ENCODE measurements around the gene WDR33. TPM values are rescaled to one million over a fixed set of nuclear protein-coding genes. Genes with fewer than 3 reads are reported as not detected.
"Not testable (repeated sequence)": the region's sequence is repeated elsewhere in the genome, so short reads cannot be mapped to it uniquely, and the experiment has no call there.

WDR33 gene
- total and polyA plus RNA-seq, 4 experiments from 2014 or later = 19.4 to 86.2 (median 70.4) TPM

GRCh38 chr2:127811397-127812321, 688 bp upstream of the WDR33 start:
- H3K9me3 ChIP-seq (ENCODE audit: control insufficient read depth in 1 of 2, low read length in 2 of 2) = no peaks in the 10 kb centered on the region
- H3K36me3 ChIP-seq (ENCODE audit: insufficient read depth, low read length) = no peaks in the 10 kb centered on the region
- Mint-ChIP-seq H3K9me3 (no peaks in the 10 kb centered on the region), H3K4me3 (peak overlapping the region; percentile 93 to 99 (median 98)), H3K27ac (peak overlapping the region; percentile 98 to 100 (median 99)), H3K27me3 (peaks cover 0 to 4% of the 10 kb centered on the region in 2 donors), H3K4me1 (peaks cover 30 to 53% (median 42%) of the 10 kb centered on the region in 4 donors), H3K36me3 (peaks cover 7 to 23% of the 10 kb centered on the region in 2 donors)
- no peak for DNase-seq
- intact Hi-C loops (cut with micrococcal nuclease) = loop anchor here (1.0 to 5.0 kb wide), 6 partner anchors 19 to 423 kb away; partner anchors contain the start of genes AMMECR1L, IWS1, POLR2D and SAP130
- peak overlapping the region; percentile 68 to 98 for H3K4me3 ChIP-seq (ENCODE audit: low read length in 2 of 2)
- peaks cover 41% of the 10 kb centered on the region for H3K4me1 ChIP-seq (ENCODE audit: insufficient read depth, low read length)
- H3K27me3 ChIP-seq (ENCODE audit: insufficient read depth, low read length) = no peaks in the 10 kb centered on the region
- ChIA-PET CTCF (ENCODE audit: partially characterized antibody) (interaction anchor here (0.6 to 1.3 kb wide), 4 partner anchors 11 to 109 kb away, joined by 3 to 6 read pairs (median 3); no protein-coding TSS in a partner anchor), POLR2A (ENCODE audit: partially characterized antibody) (interaction anchor here (0.8 to 2.3 kb wide), 7 partner anchors 13 to 285 kb away, joined by 3 to 19 read pairs (median 4); partner anchors contain the start of genes IWS1, POLR2D and SFT2D3)
- peak overlapping the region; percentile 96 for H3K27ac ChIP-seq (ENCODE audit: low read depth, low read length)

- DNase-seq = no peak
- Histone ChIP-seq H3K4me1 (ENCODE audit: insufficient read depth, low read length) (peaks cover 52% of the 10 kb centered on the region), H3K27me3 (ENCODE audit: insufficient read depth, low read length) (no peaks in the 10 kb centered on the region), H3K27ac (ENCODE audit: low read depth, low read length) (peak overlapping the region; percentile 96), H3K4me3 (ENCODE audit: low read length in 2 of 2) (peak overlapping the region; percentile 68 to 98), H3K36me3 (ENCODE audit: insufficient read depth, low read length) (no peaks in the 10 kb centered on the region), H3K9me3 (ENCODE audit: control insufficient read depth in 1 of 2, low read length in 2 of 2) (no peaks in the 10 kb centered on the region)
- peaks cover 40 to 64% (median 52%) of the 10 kb centered on the region in 4 donors for H3K4me1 Mint-ChIP-seq
- H3K9me3 Mint-ChIP-seq = no peaks in the 10 kb centered on the region
- POLR2A ChIA-PET (ENCODE audit: partially characterized antibody) = interaction anchor here (2.2 to 2.3 kb wide), 2 partner anchors 20 to 108 kb away, joined by 15 to 19 read pairs; partner anchors contain the start of gene SFT2D3
- peaks cover 7 to 27% of the 10 kb centered on the region in 2 donors for H3K36me3 Mint-ChIP-seq
- peaks cover 0 to 4% of the 10 kb centered on the region in 2 donors for H3K27me3 Mint-ChIP-seq
- CTCF ChIA-PET (ENCODE audit: partially characterized antibody) = interaction anchor here (1.4 kb wide), 1 partner anchor 10 kb away, joined by 4 read pairs; no protein-coding TSS in a partner anchor
- peak overlapping the region; percentile 98 to 100 (median 99) for H3K27ac Mint-ChIP-seq
- intact Hi-C loops (cut with micrococcal nuclease) = loop anchor here (1.0 to 5.0 kb wide), 5 partner anchors 75 to 421 kb away; partner anchors contain the start of genes AMMECR1L, IWS1, SAP130 and SFT2D3
- H3K4me3 Mint-ChIP-seq = peak overlapping the region; percentile 93 to 99 (median 98)
These were observed 784 bp downstream of the WDR33 start for GRCh38 chr2:127810156-127810618.

DNA sequence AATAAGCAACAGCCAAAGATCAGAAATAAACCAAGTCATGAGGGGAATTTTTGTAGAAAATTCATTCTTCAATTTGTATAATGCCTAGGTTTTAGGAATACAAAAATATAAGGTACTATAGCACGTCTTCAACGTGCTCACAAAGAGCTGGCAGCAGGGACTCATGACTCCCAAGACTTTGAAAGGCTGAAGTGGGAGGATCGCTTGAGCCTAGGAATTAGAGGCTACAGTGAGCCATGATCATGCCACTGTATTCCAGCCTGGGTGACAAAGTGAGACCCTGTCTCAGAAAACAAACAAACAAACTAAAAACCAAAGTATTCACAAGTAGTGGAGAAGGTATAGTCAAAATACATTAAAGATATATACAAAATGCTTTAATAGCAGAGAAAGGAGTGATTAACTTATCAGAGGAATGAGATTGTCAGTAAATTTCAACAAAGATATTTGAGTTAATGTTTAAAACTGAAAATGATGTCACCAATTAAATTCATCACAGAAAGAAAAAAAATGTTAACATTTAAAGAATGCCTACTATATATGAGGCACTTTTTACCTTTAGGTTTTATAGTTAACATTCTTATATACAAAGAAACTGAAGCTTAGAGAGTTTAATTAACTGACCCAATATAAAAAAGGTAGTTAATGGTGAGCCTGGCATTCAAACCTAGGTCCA, 3.2 kb downstream of the WDR33 start:
- intact Hi-C loops (cut with micrococcal nuclease) = no loop called here
- Mint-ChIP-seq H3K27me3 (no peaks in the 10 kb centered on the region), H3K27ac (peak overlapping the region in 5 of 7 donors; percentile 29 to 87 (median 67)), H3K4me1 (peaks cover 47 to 84% (median 66%) of the 10 kb centered on the region in 4 donors), H3K9me3 (no peaks in the 10 kb centered on the region), H3K4me3 (peak overlapping the region; percentile 41 to 82 (median 68)), H3K36me3 (peaks cover 10 to 32% of the 10 kb centered on the region in 2 donors)
- Histone ChIP-seq H3K36me3 (ENCODE audit: insufficient read depth, low read length) (no peaks in the 10 kb centered on the region), H3K9me3 (ENCODE audit: control insufficient read depth in 1 of 2, low read length in 2 of 2) (no peaks in the 10 kb centered on the region), H3K4me3 (ENCODE audit: low read length in 2 of 2) (no peak overlapping the region), H3K27me3 (ENCODE audit: insufficient read depth, low read length) (no peaks in the 10 kb centered on the region), H3K4me1 (ENCODE audit: insufficient read depth, low read length) (peaks cover 76% of the 10 kb centered on the region), H3K27ac (ENCODE audit: low read depth, low read length) (no peak overlapping the region)
- POLR2A ChIA-PET (ENCODE audit: partially characterized antibody) = interaction anchor here (2.1 kb wide), 1 partner anchor 106 kb away, joined by 7 read pairs; the partner anchor contains the start of gene SFT2D3
- CTCF ChIA-PET (ENCODE audit: partially characterized antibody) = no interaction called here
- DNase-seq = no peak

DNA sequence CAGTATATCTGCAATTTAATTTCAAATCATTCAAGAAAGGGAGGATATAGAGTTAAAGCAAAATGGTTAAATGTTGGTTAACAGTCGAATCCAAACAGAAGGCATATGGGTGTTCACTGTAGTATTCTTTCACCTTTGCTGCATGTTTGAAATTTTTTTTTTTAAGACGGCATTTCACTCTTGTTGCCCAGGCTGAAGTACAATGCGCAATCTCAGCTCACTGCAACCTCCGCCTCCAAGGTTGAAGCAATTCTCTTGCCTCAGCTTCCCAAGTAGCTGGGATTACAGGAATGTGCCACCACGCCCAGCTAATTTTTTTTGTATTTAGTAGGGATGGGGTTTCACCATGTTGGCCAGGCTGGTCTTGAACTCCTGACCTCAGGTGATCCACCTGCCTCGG, 4.1 kb downstream of the WDR33 start:
- H3K9me3 Mint-ChIP-seq; H3K9me3 ChIP-seq (ENCODE audit: control insufficient read depth in 1 of 2, low read length in 2 of 2); intact Hi-C loops (cut with micrococcal nuclease); H3K36me3 ChIP-seq (ENCODE audit: insufficient read depth, low read length); DNase-seq; H3K27ac ChIP-seq (ENCODE audit: low read depth, low read length); H3K27me3 ChIP-seq (ENCODE audit: insufficient read depth, low read length); H3K4me3 ChIP-seq (ENCODE audit: low read length in 2 of 2); H3K27me3 Mint-ChIP-seq: not testable (repeated sequence)
- CTCF ChIA-PET (ENCODE audit: partially characterized antibody) = interaction anchor here (0.6 kb wide), 1 partner anchor 8 kb away, joined by 3 read pairs; no protein-coding TSS in a partner anchor
- POLR2A ChIA-PET (ENCODE audit: partially characterized antibody) = interaction anchor here (0.6 to 1.8 kb wide), 2 partner anchors 23 to 305 kb away, joined by 4 to 5 read pairs; no protein-coding TSS in a partner anchor
- H3K27ac Mint-ChIP-seq = peak overlapping the region in 2 of 7 donors; percentile 44 to 71
- peaks cover 82% of the 10 kb centered on the region for H3K4me1 ChIP-seq (ENCODE audit: insufficient read depth, low read length)
- peaks cover 44 to 86% (median 66%) of the 10 kb centered on the region in 4 donors for H3K4me1 Mint-ChIP-seq
- H3K4me3 Mint-ChIP-seq = peak overlapping the region in 7 of 8 donors; percentile 7 to 83 (median 33)
- peaks cover 10 to 33% of the 10 kb centered on the region in 2 donors for H3K36me3 Mint-ChIP-seq

- intact Hi-C loops (cut with micrococcal nuclease) = no loop called here
- Histone ChIP-seq H3K4me1 (ENCODE audit: insufficient read depth, low read length) (peaks cover 88% of the 10 kb centered on the region), H3K27ac (ENCODE audit: low read depth, low read length) (no peak overlapping the region), H3K27me3 (ENCODE audit: insufficient read depth, low read length) (no peaks in the 10 kb centered on the region), H3K4me3 (ENCODE audit: low read length in 2 of 2) (no peak overlapping the region), H3K9me3 (ENCODE audit: control insufficient read depth in 1 of 2, low read length in 2 of 2) (no peaks in the 10 kb centered on the region), H3K36me3 (ENCODE audit: insufficient read depth, low read length) (peaks cover 4% of the 10 kb centered on the region)
- Mint-ChIP-seq H3K27me3 (no peaks in the 10 kb centered on the region), H3K4me1 (peaks cover 44 to 86% (median 65%) of the 10 kb centered on the region in 4 donors), H3K4me3 (peak overlapping the region in 5 of 8 donors; percentile 12 to 61 (median 40)), H3K36me3 (peaks cover 18 to 30% of the 10 kb centered on the region in 2 donors), H3K9me3 (no peaks in the 10 kb centered on the region), H3K27ac (peak overlapping the region in 3 of 7 donors; percentile 31 to 51 (median 32))
- CTCF ChIA-PET (ENCODE audit: partially characterized antibody) = no interaction called here
- POLR2A ChIA-PET (ENCODE audit: partially characterized antibody) = interaction anchor here (1.4 to 1.8 kb wide), 3 partner anchors 10 to 103 kb away, joined by 5 to 11 read pairs (median 6); no protein-coding TSS in a partner anchor
- DNase-seq = no peak
These were observed 5.5 kb downstream of the WDR33 start for GRCh38 chr2:127805491-127805890.

- Mint-ChIP-seq H3K9me3 (no peaks in the 10 kb centered on the region), H3K4me3 (peak overlapping the region in 3 of 8 donors; percentile 10 to 61 (median 22)), H3K4me1 (peaks cover 28 to 90% (median 63%) of the 10 kb centered on the region in 4 donors), H3K27me3 (no peaks in the 10 kb centered on the region), H3K27ac (peak overlapping the region in 2 of 7 donors; percentile 65 to 69), H3K36me3 (peaks cover 11 to 37% of the 10 kb centered on the region in 2 donors)
- Histone ChIP-seq H3K9me3 (ENCODE audit: control insufficient read depth in 1 of 2, low read length in 2 of 2) (no peaks in the 10 kb centered on the region), H3K27ac (ENCODE audit: low read depth, low read length) (no peak overlapping the region), H3K4me1 (ENCODE audit: insufficient read depth, low read length) (peaks cover 92% of the 10 kb centered on the region), H3K4me3 (ENCODE audit: low read length in 2 of 2) (no peak overlapping the region), H3K27me3 (ENCODE audit: insufficient read depth, low read length) (no peaks in the 10 kb centered on the region), H3K36me3 (ENCODE audit: insufficient read depth, low read length) (peaks cover 4% of the 10 kb centered on the region)
- intact Hi-C loops (cut with micrococcal nuclease) = no loop called here
- DNase-seq = no peak
- ChIA-PET CTCF (ENCODE audit: partially characterized antibody) (no interaction called here), POLR2A (ENCODE audit: partially characterized antibody) (interaction anchor here (1.8 kb wide), 1 partner anchor 12 kb away, joined by 4 read pairs; no protein-coding TSS in a partner anchor)
These were observed 11.0 kb downstream of the WDR33 start for GRCh38 chr2:127799926-127800325.

All from CD4-positive, alpha-beta memory T cell (primary cell).